ENCODE results near the gene BBS4.
"Not testable (repeated sequence)": the region's sequence is repeated elsewhere in the genome, so short reads cannot be mapped to it uniquely, and the experiment has no call there.

BBS4 gene, protein sequence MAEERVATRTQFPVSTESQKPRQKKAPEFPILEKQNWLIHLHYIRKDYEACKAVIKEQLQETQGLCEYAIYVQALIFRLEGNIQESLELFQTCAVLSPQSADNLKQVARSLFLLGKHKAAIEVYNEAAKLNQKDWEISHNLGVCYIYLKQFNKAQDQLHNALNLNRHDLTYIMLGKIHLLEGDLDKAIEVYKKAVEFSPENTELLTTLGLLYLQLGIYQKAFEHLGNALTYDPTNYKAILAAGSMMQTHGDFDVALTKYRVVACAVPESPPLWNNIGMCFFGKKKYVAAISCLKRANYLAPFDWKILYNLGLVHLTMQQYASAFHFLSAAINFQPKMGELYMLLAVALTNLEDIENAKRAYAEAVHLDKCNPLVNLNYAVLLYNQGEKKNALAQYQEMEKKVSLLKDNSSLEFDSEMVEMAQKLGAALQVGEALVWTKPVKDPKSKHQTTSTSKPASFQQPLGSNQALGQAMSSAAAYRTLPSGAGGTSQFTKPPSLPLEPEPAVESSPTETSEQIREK

GRCh38 chr15:72685925-72686794 is at the start of gene BBS4, which contains the start of gene HIGD2B:
Gene BBS4 (plus strand): TSS chr15:72686207. CDS start chr15:72686228, 21 bp downstream.
Gene HIGD2B (minus strand): TSS chr15:72686182. CDS start chr15:72676374, 9,808 bp downstream.
- Histone ChIP-seq H3K27ac (ENCODE audit: low read length) (peak within 1 kb of the TSS; percentile 85), H3K9me3 (replicated peaks; ENCODE audit: insufficient read depth, low read length) (no peaks in the 10 kb centered on the region), H2AFZ (ENCODE audit: low read length) (peak within 1 kb of the TSS; percentile 99), H3F3A (ENCODE audit: insufficient read depth, low read length) (peaks cover 19% of the 10 kb centered on the region), H3K4me3 (ENCODE audit: low read length) (peak within 1 kb of the TSS; percentile 72), H3K79me2 (ENCODE audit: low read length) (no peaks in the 10 kb centered on the region), H3K9ac (ENCODE audit: low read length) (peak within 1 kb of the TSS; percentile 81), H3K36me3 (replicated peaks; ENCODE audit: insufficient read depth, low read length) (no peaks in the 10 kb centered on the region), H4K20me1 (ENCODE audit: insufficient read depth, low read length) (no peaks in the 10 kb centered on the region), H3K9me2 (replicated peaks; ENCODE audit: insufficient read depth, low read length) (no peaks in the 10 kb centered on the region), H3K4me2 (ENCODE audit: low read depth, low read length) (peak within 1 kb of the TSS; percentile 96), H3K27me3 (replicated peaks; ENCODE audit: insufficient read depth, low read length) (no peaks in the 10 kb centered on the region), H3K4me1 (ENCODE audit: low read length) (peaks cover 6% of the 10 kb centered on the region; the same call in 1 of the 2 replicates)
- DNase-seq = peak; percentile 92
- TF ChIP-seq EZH2phosphoT487 (IDR thresholded peaks at IDR 0.05; ENCODE audit: low read length) = no peak
- no peak for TF ChIP-seq EZH2 (optimal IDR thresholded peaks at IDR 0.05; ENCODE audit: low read depth, low read length)
- TF ChIP-seq, protein P1, sequence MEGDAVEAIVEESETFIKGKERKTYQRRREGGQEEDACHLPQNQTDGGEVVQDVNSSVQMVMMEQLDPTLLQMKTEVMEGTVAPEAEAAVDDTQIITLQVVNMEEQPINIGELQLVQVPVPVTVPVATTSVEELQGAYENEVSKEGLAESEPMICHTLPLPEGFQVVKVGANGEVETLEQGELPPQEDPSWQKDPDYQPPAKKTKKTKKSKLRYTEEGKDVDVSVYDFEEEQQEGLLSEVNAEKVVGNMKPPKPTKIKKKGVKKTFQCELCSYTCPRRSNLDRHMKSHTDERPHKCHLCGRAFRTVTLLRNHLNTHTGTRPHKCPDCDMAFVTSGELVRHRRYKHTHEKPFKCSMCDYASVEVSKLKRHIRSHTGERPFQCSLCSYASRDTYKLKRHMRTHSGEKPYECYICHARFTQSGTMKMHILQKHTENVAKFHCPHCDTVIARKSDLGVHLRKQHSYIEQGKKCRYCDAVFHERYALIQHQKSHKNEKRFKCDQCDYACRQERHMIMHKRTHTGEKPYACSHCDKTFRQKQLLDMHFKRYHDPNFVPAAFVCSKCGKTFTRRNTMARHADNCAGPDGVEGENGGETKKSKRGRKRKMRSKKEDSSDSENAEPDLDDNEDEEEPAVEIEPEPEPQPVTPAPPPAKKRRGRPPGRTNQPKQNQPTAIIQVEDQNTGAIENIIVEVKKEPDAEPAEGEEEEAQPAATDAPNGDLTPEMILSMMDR (IDR thresholded peaks at IDR 0.05; ENCODE audit: low read length) = no peak

DNA sequence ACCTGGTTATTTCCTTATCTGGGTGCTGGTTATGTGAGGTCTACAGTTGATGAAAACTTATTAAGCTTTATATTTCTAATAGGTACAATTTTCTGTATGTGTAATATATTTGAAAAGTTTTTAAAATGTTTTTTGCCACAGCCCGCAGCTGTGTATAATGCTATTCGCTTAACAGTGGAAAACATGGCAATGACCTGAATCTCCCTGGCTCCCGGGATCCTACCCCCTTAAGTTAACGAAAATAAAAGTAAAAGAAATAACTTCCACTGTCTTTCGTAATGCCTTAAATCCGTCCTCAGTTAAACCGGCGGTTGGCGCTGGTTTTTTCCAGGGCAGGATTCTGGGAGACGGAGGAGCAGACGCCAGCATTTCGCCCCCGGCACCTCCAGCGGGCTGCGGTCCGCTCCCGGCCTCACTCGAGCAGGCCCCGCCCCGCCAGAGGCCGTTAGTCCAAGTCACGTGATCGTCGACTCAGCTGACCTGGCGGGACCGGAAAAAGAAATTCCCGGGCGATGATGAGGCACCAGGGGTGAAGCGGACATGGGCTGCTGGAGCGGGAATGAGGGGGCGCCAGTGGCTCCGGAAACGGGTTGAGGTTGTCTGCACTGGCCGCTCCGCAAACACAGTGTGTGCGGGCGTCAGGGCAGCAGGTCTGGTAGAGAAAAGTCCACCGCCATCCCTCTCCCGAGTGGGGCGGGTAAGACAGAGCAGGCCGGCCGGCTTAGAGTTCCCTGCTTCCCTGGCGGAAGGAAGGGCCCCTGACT is 49.3 kb upstream of the BBS4 start:
- not testable (repeated sequence) for H3K79me2 ChIP-seq (ENCODE audit: low read length); H3K27me3 ChIP-seq (replicated peaks; ENCODE audit: insufficient read depth, low read length); H3K9me3 ChIP-seq (replicated peaks; ENCODE audit: insufficient read depth, low read length); H3F3A ChIP-seq (ENCODE audit: insufficient read depth, low read length); H3K9ac ChIP-seq (ENCODE audit: low read length); H4K20me1 ChIP-seq (ENCODE audit: insufficient read depth, low read length); H3K4me1 ChIP-seq (ENCODE audit: low read length); H3K36me3 ChIP-seq (replicated peaks; ENCODE audit: insufficient read depth, low read length); H3K4me2 ChIP-seq (ENCODE audit: low read depth, low read length); H3K27ac ChIP-seq (ENCODE audit: low read length); H3K9me2 ChIP-seq (replicated peaks; ENCODE audit: insufficient read depth, low read length); H3K4me3 ChIP-seq (ENCODE audit: low read length); H2AFZ ChIP-seq (ENCODE audit: low read length)
- DNase-seq = peak; percentile 74

DNA sequence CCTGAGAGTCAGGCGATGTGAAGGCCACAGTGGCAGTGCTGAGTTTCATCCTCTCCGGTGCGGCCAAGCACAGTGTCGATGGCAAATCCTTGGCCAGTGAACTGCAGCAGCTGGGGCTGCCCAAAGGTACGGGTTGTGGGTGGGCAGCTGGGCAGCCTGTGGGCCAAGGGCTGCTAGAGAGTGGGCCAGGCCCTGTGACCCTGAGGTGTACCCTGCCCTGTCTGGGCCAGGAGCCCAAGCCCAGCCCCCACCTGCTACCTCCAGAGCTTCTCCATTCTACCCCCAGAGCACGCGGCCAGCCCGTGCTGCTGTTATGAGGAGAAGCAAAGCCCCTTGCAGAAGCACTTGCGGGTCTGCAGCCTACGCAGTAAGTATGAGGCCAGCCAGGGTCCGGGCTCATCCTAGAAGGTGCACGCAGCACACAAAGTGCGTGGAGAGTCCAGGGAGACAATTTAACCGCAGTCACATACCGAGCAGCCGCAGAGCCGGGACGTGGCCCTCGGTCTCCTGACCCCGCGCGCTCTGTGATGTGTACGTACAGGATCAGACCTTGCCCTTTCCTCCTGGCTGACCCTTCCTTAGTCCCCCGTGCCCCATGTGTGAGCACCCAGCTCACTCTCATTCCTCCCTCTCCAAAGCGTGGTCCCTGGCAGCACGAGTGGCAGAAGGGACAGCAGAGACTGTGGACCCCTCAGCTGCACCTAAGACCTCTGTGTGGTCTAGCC is 46.1 kb upstream of the BBS4 start:
- not testable (repeated sequence) for H3K36me3 ChIP-seq (replicated peaks; ENCODE audit: insufficient read depth, low read length); H3K9ac ChIP-seq (ENCODE audit: low read length); H3K9me3 ChIP-seq (replicated peaks; ENCODE audit: insufficient read depth, low read length); H3K27me3 ChIP-seq (replicated peaks; ENCODE audit: insufficient read depth, low read length); H2AFZ ChIP-seq (ENCODE audit: low read length); H3K79me2 ChIP-seq (ENCODE audit: low read length); H4K20me1 ChIP-seq (ENCODE audit: insufficient read depth, low read length); H3K4me2 ChIP-seq (ENCODE audit: low read depth, low read length); H3F3A ChIP-seq (ENCODE audit: insufficient read depth, low read length); DNase-seq; H3K27ac ChIP-seq (ENCODE audit: low read length); H3K4me1 ChIP-seq (ENCODE audit: low read length); H3K4me3 ChIP-seq (ENCODE audit: low read length); H3K9me2 ChIP-seq (replicated peaks; ENCODE audit: insufficient read depth, low read length)

- H3K9ac ChIP-seq (ENCODE audit: low read length); H3K4me1 ChIP-seq (ENCODE audit: low read length); H3K27me3 ChIP-seq (replicated peaks; ENCODE audit: insufficient read depth, low read length); H2AFZ ChIP-seq (ENCODE audit: low read length); H4K20me1 ChIP-seq (ENCODE audit: insufficient read depth, low read length); H3K36me3 ChIP-seq (replicated peaks; ENCODE audit: insufficient read depth, low read length); H3K9me3 ChIP-seq (replicated peaks; ENCODE audit: insufficient read depth, low read length); H3K79me2 ChIP-seq (ENCODE audit: low read length); H3K27ac ChIP-seq (ENCODE audit: low read length); H3F3A ChIP-seq (ENCODE audit: insufficient read depth, low read length); H3K9me2 ChIP-seq (replicated peaks; ENCODE audit: insufficient read depth, low read length); H3K4me2 ChIP-seq (ENCODE audit: low read depth, low read length); H3K4me3 ChIP-seq (ENCODE audit: low read length); DNase-seq: not testable (repeated sequence)
Observed at GRCh38 chr15:72642271-72642670, 43.7 kb upstream of the BBS4 start.

- H3K36me3 ChIP-seq (replicated peaks; ENCODE audit: insufficient read depth, low read length); H3K9ac ChIP-seq (ENCODE audit: low read length); H3K27me3 ChIP-seq (replicated peaks; ENCODE audit: insufficient read depth, low read length); H3F3A ChIP-seq (ENCODE audit: insufficient read depth, low read length); H3K79me2 ChIP-seq (ENCODE audit: low read length); H3K9me2 ChIP-seq (replicated peaks; ENCODE audit: insufficient read depth, low read length); H3K4me3 ChIP-seq (ENCODE audit: low read length); H4K20me1 ChIP-seq (ENCODE audit: insufficient read depth, low read length); H3K4me2 ChIP-seq (ENCODE audit: low read depth, low read length); DNase-seq; H2AFZ ChIP-seq (ENCODE audit: low read length); H3K4me1 ChIP-seq (ENCODE audit: low read length); H3K27ac ChIP-seq (ENCODE audit: low read length); H3K9me3 ChIP-seq (replicated peaks; ENCODE audit: insufficient read depth, low read length): not testable (repeated sequence)
Observed at GRCh38 chr15:72648631-72649253, 37.3 kb upstream of the BBS4 start.

GRCh38 chr15:72654397-72654796 is 31.6 kb upstream of the BBS4 start, which contains the start of gene GOLGA6B:
Gene GOLGA6B (plus strand): TSS chr15:72654697. CDS start chr15:72654738, 41 bp downstream.
- not testable (repeated sequence) for H3K4me2 ChIP-seq (ENCODE audit: low read depth, low read length); H2AFZ ChIP-seq (ENCODE audit: low read length); H3K36me3 ChIP-seq (replicated peaks; ENCODE audit: insufficient read depth, low read length); H3K4me3 ChIP-seq (ENCODE audit: low read length); H3K9me3 ChIP-seq (replicated peaks; ENCODE audit: insufficient read depth, low read length); H3K9ac ChIP-seq (ENCODE audit: low read length); DNase-seq; H3K79me2 ChIP-seq (ENCODE audit: low read length); H4K20me1 ChIP-seq (ENCODE audit: insufficient read depth, low read length); H3K9me2 ChIP-seq (replicated peaks; ENCODE audit: insufficient read depth, low read length); H3F3A ChIP-seq (ENCODE audit: insufficient read depth, low read length); H3K4me1 ChIP-seq (ENCODE audit: low read length); H3K27ac ChIP-seq (ENCODE audit: low read length); H3K27me3 ChIP-seq (replicated peaks; ENCODE audit: insufficient read depth, low read length)

Measured in MM.1S (cell line).